CD14-positive monocyte (primary cell): ENCODE data around the gene IVD. TPM values are rescaled to one million over a fixed set of nuclear protein-coding genes. Genes with fewer than 3 reads are reported as not detected.
A peak's percentile ranks its signal among the peaks of the same experiment; 100 is the strongest.

Experiments
- DNase-seq, 3 donors: peaks; one replicate each; pipeline ENCODE4 v3.0.0-alpha.2; 2011 to 2022
- H2AFZ ChIP-seq: 2 replicates; pipeline ENCODE4 v1.6.0; 2012; ENCODE audit warnings: mild to moderate bottlenecking, low read depth, low read length, inconsistent platforms; ENCODE audit not compliant: insufficient read depth, poor library complexity, severe bottlenecking
- H3K27ac ChIP-seq, 2 donors: 1 replicate in 1 of 2; 2 replicates in 1 of 2; pipeline ENCODE4 v1.5.1; 2012 to 2013; ENCODE audit warnings: low read length in 2 of 2, control low read depth in 1 of 2, inconsistent platforms in 1 of 2, low read depth in 1 of 2, mild to moderate bottlenecking in 1 of 2
- H3K27me3 ChIP-seq, 2 donors: one replicate each; pipeline versions ENCODE4 v1.6.0 to v1.6.1; 2011 to 2013; ENCODE audit warnings: low read length in 2 of 2; ENCODE audit not compliant: control insufficient read depth in 2 of 2, insufficient read depth in 2 of 2
- H3K36me3 ChIP-seq, 2 donors: replicated peaks in 1 of 2; 1 replicate in 1 of 2; 2 replicates in 1 of 2; pipeline versions ENCODE4 v1.5.1 to v1.6.1; 2012 to 2013; ENCODE audit warnings: low read length in 2 of 2, control low read depth in 1 of 2, inconsistent platforms in 1 of 2, mild to moderate bottlenecking in 1 of 2; ENCODE audit not compliant: insufficient read depth in 2 of 2, control insufficient read depth in 1 of 2
- H3K4me1 ChIP-seq, 2 donors: 1 replicate in 1 of 2; 2 replicates in 1 of 2; pipeline versions ENCODE4 v1.5.1 to v1.6.1; 2012 to 2013; ENCODE audit warnings: low read length in 2 of 2, control low read depth in 1 of 2, inconsistent platforms in 1 of 2, mild to moderate bottlenecking in 1 of 2, moderate library complexity in 1 of 2; ENCODE audit not compliant: insufficient read depth in 2 of 2, control insufficient read depth in 1 of 2
- H3K4me2 ChIP-seq: replicated peaks from 2 replicates; pipeline ENCODE3; 2012; ENCODE audit warnings: low read length, moderate library complexity, mild to moderate bottlenecking; ENCODE audit not compliant: poor library complexity, severe bottlenecking; ENCODE audit errors: extremely low read depth
- H3K4me3 ChIP-seq, 3 experiments: fragments of 200-600 bp in 1 of 3; sonication (generic) in 1 of 3; replicated peaks in 1 of 3; 1 replicate in 2 of 3; 2 replicates in 1 of 3; pipeline ENCODE4 v1.5.1; 2011 to 2013; ENCODE audit warnings: low read length in 3 of 3, mild to moderate bottlenecking in 3 of 3, control low read depth in 2 of 3, low read depth in 2 of 3, inconsistent platforms in 1 of 3, moderate library complexity in 1 of 3
- H3K79me2 ChIP-seq: 2 replicates; pipeline ENCODE4 v1.6.0; 2012; ENCODE audit warnings: mild to moderate bottlenecking, control low read depth, inconsistent platforms, low read length, moderate library complexity; ENCODE audit not compliant: insufficient read depth
- H3K9ac ChIP-seq: 2 replicates; pipeline ENCODE4 v1.6.0; 2017; ENCODE audit warnings: low read length, mild to moderate bottlenecking; ENCODE audit not compliant: insufficient read depth, poor library complexity, severe bottlenecking
- H3K9me3 ChIP-seq, 2 donors: replicated peaks in 1 of 2; 1 replicate in 1 of 2; 2 replicates in 1 of 2; pipeline versions ENCODE4 v1.5.1 to v1.6.1; 2012 to 2013; ENCODE audit warnings: low read length in 2 of 2, control low read depth in 1 of 2; ENCODE audit not compliant: control insufficient read depth in 1 of 2, insufficient read depth in 1 of 2
- H4K20me1 ChIP-seq: 2 replicates; pipeline ENCODE4 v1.6.0; 2012; ENCODE audit warnings: mild to moderate bottlenecking, low read length, control low read depth, moderate library complexity; ENCODE audit not compliant: insufficient read depth
- H3K27ac Mint-ChIP-seq, 7 donors: one replicate each; pipeline ENCODE4 v1.8.0; 2020; ENCODE audit warnings: mild to moderate bottlenecking in 7 of 7, mixed read lengths in 7 of 7, moderate library complexity in 6 of 7, inconsistent platforms in 2 of 7
- H3K27me3 Mint-ChIP-seq, 3 donors: one replicate each; pipeline ENCODE4 v1.8.0; 2021 to 2022; ENCODE audit warnings: low read depth in 3 of 3, mild to moderate bottlenecking in 3 of 3, mixed read lengths in 3 of 3, moderate library complexity in 3 of 3, inconsistent platforms in 1 of 3
- H3K36me3 Mint-ChIP-seq, 2 donors: one replicate each; pipeline ENCODE4 v1.8.0; 2020; ENCODE audit warnings: mixed read lengths in 2 of 2, inconsistent platforms in 1 of 2, mild to moderate bottlenecking in 1 of 2
- H3K4me1 Mint-ChIP-seq: one replicate; pipeline ENCODE4 v1.8.0; 2020; ENCODE audit warnings: mild to moderate bottlenecking, mixed read lengths
- H3K4me3 Mint-ChIP-seq, 2 donors: one replicate each; pipeline ENCODE4 v1.8.0; 2020; ENCODE audit warnings: mild to moderate bottlenecking in 2 of 2, mixed read lengths in 2 of 2, moderate library complexity in 1 of 2
- H3K9me3 Mint-ChIP-seq, 7 donors: one replicate each; pipeline ENCODE4 v1.8.0; 2020 to 2022; ENCODE audit warnings: mixed read lengths in 7 of 7, mild to moderate bottlenecking in 6 of 7, moderate library complexity in 6 of 7, inconsistent platforms in 2 of 7
- CTCF ChIP-seq: fragments of 200-600 bp; IDR thresholded peaks from one replicate; pipeline ENCODE4 v1.8.0; 2022; ENCODE audit warnings: antibody characterized with exemption, mild to moderate bottlenecking
- WGBS: methylation state at CpG from one replicate; pipeline ENCODE4 v1.1.5; 2013; ENCODE audit warnings: missing lambda C conversion rate; ENCODE audit not compliant: insufficient coverage; 5-methylcytosine and 5-hydroxymethylcytosine counted together
- intact Hi-C, 2 donors: fragments of 100-400 bp; cut with micrococcal nuclease; formaldehyde crosslinking; loops; one replicate each; pipeline versions ENCODE4 v1.15.0 to v1.15.1; 2023
- polyA plus RNA-seq, 3 donors: library from polyadenylated mRNA; depleted of rRNA in 1 of 3; unstranded in 2 of 3; stranded (reverse) in 1 of 3; fragments of 300-500 nt in 2 of 3; fragments of >200 nt in 1 of 3; fragmentation: Illumina TruSeq in 2 of 3; gene quantifications; 1 replicate in 2 of 3; 2 replicates in 1 of 3; pipeline ENCODE4 v1.2.3, GENCODE V29; 2012 to 2021

Gene IVD
- polyA plus RNA-seq, 3 donors = 28.6 to 46.3 (median 31.3) TPM

- H3K36me3 Mint-ChIP-seq = peaks cover 33 to 39% of the 10 kb centered on the region in 2 donors
- H3K9me3 Mint-ChIP-seq = peaks cover 0 to 2% (median 0%) of the 10 kb centered on the region in 7 donors
Observed at GRCh38 chr15:40386480-40386879, 19.1 kb upstream of the IVD start.

More at GRCh38 chr15:40386480-40386879, 19.1 kb upstream of the IVD start:
- no peak overlapping the region for H3K4me3 Mint-ChIP-seq
- Histone ChIP-seq H3K4me1 (peaks cover 58 to 63% of the 10 kb centered on the region in 2 donors), H3K79me2 (peaks cover 49% of the 10 kb centered on the region), H3K27ac (peak overlapping the region in 1 of 2 donors; percentile 34), H3K9ac (no peak overlapping the region), H4K20me1 (no peaks in the 10 kb centered on the region), H2AFZ (no peak overlapping the region), H3K36me3 (peaks cover 19 to 26% of the 10 kb centered on the region in 2 donors), H3K4me3 (no peak overlapping the region), H3K4me2 (no peak overlapping the region), H3K27me3 (no peaks in the 10 kb centered on the region), H3K9me3 (no peaks in the 10 kb centered on the region)
- DNase-seq = no peak
- intact Hi-C loops = no loop called here
- peaks cover 59% of the 10 kb centered on the region for H3K4me1 Mint-ChIP-seq
- no peak for TF ChIP-seq CTCF
- H3K27me3 Mint-ChIP-seq = peaks cover 0 to 2% (median 0%) of the 10 kb centered on the region in 3 donors
- H3K27ac Mint-ChIP-seq = peak overlapping the region in 3 of 7 donors; percentile 9 to 60 (median 41)
- 100% methylated on average over 1 of the region's 3 CpGs for WGBS
